Spleen (tissue), 11 donors: Measurements from ENCODE around the gene HDAC4. TPM values are rescaled to one million over a fixed set of nuclear protein-coding genes. Genes with fewer than 3 reads are reported as not detected.

Source experiments
- DNase-seq: peaks from one replicate; pipeline ENCODE4 v3.0.0-alpha.2; 2020
- H3K27ac ChIP-seq, 8 donors: fragments of 200-600 bp; sonication (generic) in 7 of 8; 1 replicate in 4 of 8; 2 replicates in 4 of 8; pipeline versions ENCODE4 v1.5.0 to v1.8.0; 2016 to 2021; ENCODE audit warnings: inconsistent platforms in 4 of 8, mild to moderate bottlenecking in 4 of 8, moderate library complexity in 1 of 8
- H3K27me3 ChIP-seq, 7 donors: fragments of 200-600 bp; sonication (generic) in 6 of 7; replicated peaks in 1 of 7; 1 replicate in 4 of 7; 2 replicates in 3 of 7; pipeline versions ENCODE4 v1.5.0 to v1.8.0; 2016 to 2021; ENCODE audit warnings: inconsistent platforms in 3 of 7, mild to moderate bottlenecking in 1 of 7
- H3K36me3 ChIP-seq, 6 donors: fragments of 200-600 bp; sonication (generic) in 5 of 6; 1 replicate in 4 of 6; 2 replicates in 2 of 6; pipeline versions ENCODE4 v1.5.0 to v1.8.0; 2016 to 2021; ENCODE audit warnings: inconsistent platforms in 2 of 6
- H3K4me1 ChIP-seq, 6 donors: fragments of 200-600 bp; sonication (generic) in 5 of 6; 1 replicate in 3 of 6; 2 replicates in 3 of 6; pipeline versions ENCODE4 v1.5.0 to v1.8.0; 2016 to 2021; ENCODE audit warnings: inconsistent platforms in 3 of 6
- H3K4me3 ChIP-seq, 8 donors: fragments of 200-600 bp; sonication (generic) in 7 of 8; 1 replicate in 4 of 8; 2 replicates in 4 of 8; pipeline versions ENCODE4 v1.5.0 to v1.8.0; 2016 to 2021; ENCODE audit warnings: inconsistent platforms in 4 of 8, mild to moderate bottlenecking in 4 of 8, moderate library complexity in 2 of 8
- H3K9me3 ChIP-seq, 8 donors: fragments of 200-600 bp; sonication (generic) in 7 of 8; 1 replicate in 4 of 8; 2 replicates in 4 of 8; pipeline versions ENCODE4 v1.5.0 to v1.8.0; 2016 to 2021; ENCODE audit warnings: inconsistent platforms in 4 of 8
- POLR2A ChIP-seq, 3 donors: fragments of 450-650 bp; IDR thresholded peaks; one replicate each; pipeline ENCODE4 v1.5.1; 2017; ENCODE audit warnings: antibody characterized with exemption in 3 of 3, mild to moderate bottlenecking in 1 of 3
- POLR2AphosphoS5 ChIP-seq, 3 donors: sonication (generic); formaldehyde crosslinking; IDR thresholded peaks; one replicate each; pipeline ENCODE4 v1.5.1; 2017; ENCODE audit warnings: antibody characterized with exemption in 3 of 3
- WGBS, 5 donors: extraction: QIAGEN DNeasy Blood & Tissue Kit in 3 of 5; methylation state at CpG; one replicate each; pipeline versions ENCODE4 v1.1.5 to v1.1.7; 2013 to 2018; 5-methylcytosine and 5-hydroxymethylcytosine counted together
- intact Hi-C: fragments of 100-400 bp; cut with DNase I; formaldehyde crosslinking; loops from one replicate; pipeline ENCODE4 v1.15.0; 2023; ENCODE audit warnings: low total_unique reads
- polyA plus RNA-seq, 3 donors: library from polyadenylated mRNA; stranded (reverse); fragments of 200-250 nt; gene quantifications; one replicate each; pipeline ENCODE4 v1.2.1, GENCODE V29; 2013
- total RNA-seq, 7 donors: library from RNA; depleted of rRNA in 3 of 7; stranded (reverse); fragments of >200 nt in 3 of 7; fragmentation: NEBNext Ultra II Directional in 4 of 7; extraction: Animal tissue kit (Norgen Biotek cat#: 25700) in 4 of 7; gene quantifications; one replicate each; pipeline versions ENCODE4 v1.1.0 to v1.2.1, GENCODE V29; 2016 to 2021
- TF ChIP-seq, protein P1 (sequence below), 11 experiments: fragments of 200-600 bp in 7 of 11; fragments of 450-650 bp in 4 of 11; sonication (generic) in 4 of 11; IDR thresholded peaks in 8 of 11; conservative IDR thresholded peaks in 3 of 11; 1 replicate in 7 of 11; 2 replicates in 4 of 11; pipeline versions ENCODE4 v1.4.0 to v1.8.0; 2016 to 2021; ENCODE audit warnings: antibody characterized with exemption in 11 of 11, inconsistent platforms in 4 of 11, mild to moderate bottlenecking in 1 of 11
- donor health status: healthy with polysubstance abuse.
- donor health status: DM: no; HTN: no; CAD: no; lungs with moderate emphysema.
- donor health status: DM: no; HTN: no; CAD: no.
- donor health status: Bipolar disorder and iron deficiency.
- donor health status: healthy.
- donor health status: DM: no; HTN: no; CAD: no.
- donor health status: DM: yes; HTN: yes; CAD: no.

HDAC4 gene
- total and polyA plus RNA-seq, 10 donors, result 3.2 to 122 (median 69.5) TPM

DNA sequence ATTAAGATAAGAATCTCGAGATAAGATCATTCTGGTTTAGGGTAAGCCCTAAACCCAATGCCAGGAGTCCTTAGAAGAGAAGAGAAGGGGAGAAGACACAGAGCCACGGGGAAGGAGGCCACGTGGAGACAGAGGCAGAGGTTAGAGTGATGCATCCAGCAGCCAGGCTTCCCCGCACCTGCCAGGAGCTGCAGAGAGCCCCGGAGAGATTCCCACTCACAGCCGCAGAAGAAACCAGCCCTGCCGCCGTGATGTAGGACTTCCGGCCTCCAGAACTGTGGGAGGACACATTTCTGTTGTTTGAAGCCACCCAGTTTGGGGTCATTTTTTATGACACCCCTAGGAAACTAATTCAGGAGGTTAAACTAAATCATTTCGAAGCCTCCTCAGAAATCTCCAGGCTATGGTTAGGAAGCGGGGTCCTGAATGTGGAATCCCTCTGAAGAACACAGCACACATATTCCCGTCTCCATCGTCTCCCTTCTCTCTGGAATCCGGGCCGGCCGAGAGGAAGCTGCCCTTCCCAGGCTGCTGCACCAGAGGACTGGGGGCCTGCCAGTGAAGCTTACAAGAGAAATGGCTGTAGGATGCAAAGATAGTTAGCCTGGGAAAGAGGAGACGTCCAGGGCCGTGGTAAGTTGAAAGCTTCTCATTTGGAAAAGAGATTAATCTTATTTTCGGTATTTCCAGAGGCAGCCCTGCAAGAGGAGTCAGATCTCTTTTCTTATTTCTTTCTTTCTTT lies 396.4 kb downstream of the HDAC4 start:
- WGBS, 5 donors, result 73 to 85% (median 76%) methylated on average over 15 to 19 of the region's 19 CpGs
- intact Hi-C loops, result no loop called here
- no peaks in the 10 kb centered on the region for H3K36me3 ChIP-seq
- no peaks in the 10 kb centered on the region for H3K4me1 ChIP-seq
- peaks cover 0 to 16% (median 5%) of the 10 kb centered on the region in 8 donors for H3K9me3 ChIP-seq
- peaks cover 0 to 49% (median 3%) of the 10 kb centered on the region in 7 donors for H3K27me3 ChIP-seq
- H3K27ac ChIP-seq, result peak overlapping the region in 2 of 8 donors; percentile 2 to 69
- DNase-seq, result peak; percentile 41
- no peak for TF ChIP-seq POLR2A (IDR thresholded peaks at IDR 0.05)
- TF ChIP-seq, protein P1, sequence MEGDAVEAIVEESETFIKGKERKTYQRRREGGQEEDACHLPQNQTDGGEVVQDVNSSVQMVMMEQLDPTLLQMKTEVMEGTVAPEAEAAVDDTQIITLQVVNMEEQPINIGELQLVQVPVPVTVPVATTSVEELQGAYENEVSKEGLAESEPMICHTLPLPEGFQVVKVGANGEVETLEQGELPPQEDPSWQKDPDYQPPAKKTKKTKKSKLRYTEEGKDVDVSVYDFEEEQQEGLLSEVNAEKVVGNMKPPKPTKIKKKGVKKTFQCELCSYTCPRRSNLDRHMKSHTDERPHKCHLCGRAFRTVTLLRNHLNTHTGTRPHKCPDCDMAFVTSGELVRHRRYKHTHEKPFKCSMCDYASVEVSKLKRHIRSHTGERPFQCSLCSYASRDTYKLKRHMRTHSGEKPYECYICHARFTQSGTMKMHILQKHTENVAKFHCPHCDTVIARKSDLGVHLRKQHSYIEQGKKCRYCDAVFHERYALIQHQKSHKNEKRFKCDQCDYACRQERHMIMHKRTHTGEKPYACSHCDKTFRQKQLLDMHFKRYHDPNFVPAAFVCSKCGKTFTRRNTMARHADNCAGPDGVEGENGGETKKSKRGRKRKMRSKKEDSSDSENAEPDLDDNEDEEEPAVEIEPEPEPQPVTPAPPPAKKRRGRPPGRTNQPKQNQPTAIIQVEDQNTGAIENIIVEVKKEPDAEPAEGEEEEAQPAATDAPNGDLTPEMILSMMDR (IDR thresholded peaks at IDR 0.05 in 8 of 11, conservative IDR thresholded peaks at IDR 0.05 in 3 of 11), result no peak
- no peak for TF ChIP-seq POLR2AphosphoS5 (IDR thresholded peaks at IDR 0.05)
- no peak overlapping the region for H3K4me3 ChIP-seq

DNA sequence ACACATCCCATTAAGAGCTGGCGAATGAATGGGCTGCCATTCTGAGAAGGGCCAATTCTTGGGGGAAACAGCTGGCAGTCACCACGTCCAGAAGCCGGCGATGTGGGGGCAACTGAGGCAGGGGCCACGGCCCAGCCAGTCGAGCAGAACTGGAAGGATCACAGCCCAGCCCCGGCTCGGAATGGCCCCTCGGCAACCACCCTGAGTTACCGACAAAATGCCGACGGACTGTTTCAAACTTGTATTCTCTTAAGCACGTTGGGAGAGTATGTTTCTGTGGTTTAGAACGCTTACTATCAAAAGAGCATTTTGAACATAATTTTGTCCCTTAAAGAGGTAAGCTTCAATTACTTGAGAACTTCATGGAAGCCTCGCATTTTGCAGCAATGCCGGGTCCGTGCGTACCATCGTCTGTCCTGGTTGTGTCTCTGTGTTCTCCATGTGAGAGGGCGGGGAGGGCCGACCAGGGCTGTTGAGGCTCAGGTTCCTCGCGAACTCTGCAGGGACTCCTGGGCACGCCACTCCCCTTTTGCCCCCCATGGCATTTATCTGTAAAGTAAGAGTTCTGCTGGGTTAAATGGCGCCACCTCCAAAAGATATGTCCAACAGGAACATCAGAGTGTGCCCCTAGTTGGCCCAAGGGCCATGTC lies 397.1 kb downstream of the HDAC4 start:
- peak; percentile 32 for DNase-seq
- WGBS, 5 donors, result 77 to 90% (median 86%) methylated on average over 25 of the region's 25 CpGs
- intact Hi-C loops, result no loop called here
- Histone ChIP-seq H3K36me3 (no peaks in the 10 kb centered on the region), H3K4me1 (no peaks in the 10 kb centered on the region), H3K27me3 (peaks cover 0 to 50% (median 0%) of the 10 kb centered on the region in 7 donors), H3K27ac (peak overlapping the region in 3 of 8 donors; percentile 53 to 69 (median 56)), H3K4me3 (no peak overlapping the region), H3K9me3 (peaks cover 0 to 16% (median 5%) of the 10 kb centered on the region in 8 donors)
- TF ChIP-seq POLR2AphosphoS5 (IDR thresholded peaks at IDR 0.05), result no peak
- TF ChIP-seq, protein P1 (IDR thresholded peaks at IDR 0.05 in 8 of 11, conservative IDR thresholded peaks at IDR 0.05 in 3 of 11), result no peak
- no peak for TF ChIP-seq POLR2A (IDR thresholded peaks at IDR 0.05)

DNA sequence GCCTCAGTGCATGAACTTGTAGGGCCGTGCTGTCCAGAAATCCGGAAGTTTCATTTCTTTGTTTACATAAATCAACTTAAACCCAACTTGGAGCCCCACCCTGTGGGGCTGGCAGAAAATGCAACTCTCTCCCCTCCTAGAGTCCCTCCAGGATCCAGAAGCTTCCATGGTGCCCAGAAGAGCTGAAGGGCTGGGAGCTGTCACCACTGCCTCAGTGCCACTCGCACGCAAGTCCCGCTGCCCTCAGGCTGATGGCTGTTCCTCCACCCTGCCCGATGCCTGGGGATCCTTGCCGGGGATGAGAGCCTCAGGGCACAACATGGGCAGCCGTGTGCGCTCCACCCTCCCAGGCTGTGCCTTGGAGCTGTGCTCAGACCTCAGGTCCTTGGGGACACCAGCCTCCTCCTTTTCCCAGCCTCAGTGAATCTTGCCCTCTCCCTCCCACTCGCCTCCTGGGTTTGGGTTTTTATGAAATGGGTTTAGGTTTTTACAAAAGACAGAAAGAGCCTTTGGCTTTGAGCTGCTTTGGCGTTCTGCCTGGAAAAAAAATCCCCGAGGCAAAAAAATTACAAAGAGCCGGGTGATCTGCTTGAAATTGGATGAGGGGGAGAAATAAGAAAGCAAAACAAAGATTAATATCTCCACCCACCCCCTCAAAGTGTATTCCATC lies 397.7 kb downstream of the HDAC4 start:
- peak overlapping the region in 6 of 8 donors; percentile 33 to 69 (median 54) for H3K27ac ChIP-seq
- no peaks in the 10 kb centered on the region for H3K36me3 ChIP-seq
- H3K9me3 ChIP-seq, result peaks cover 0 to 16% (median 5%) of the 10 kb centered on the region in 8 donors
- peak; percentile 54 for DNase-seq
- TF ChIP-seq POLR2A (IDR thresholded peaks at IDR 0.05) (no peak), POLR2AphosphoS5 (IDR thresholded peaks at IDR 0.05) (peak in 2 of 3 donors; percentile 21 to 24)
- TF ChIP-seq, protein P1 (IDR thresholded peaks at IDR 0.05 in 8 of 11, conservative IDR thresholded peaks at IDR 0.05 in 3 of 11), result no peak
- 71 to 83% (median 78%) methylated on average over 13 of the region's 13 CpGs for WGBS, 5 donors
- H3K4me3 ChIP-seq, result no peak overlapping the region
- H3K27me3 ChIP-seq, result peaks cover 0 to 50% (median 0%) of the 10 kb centered on the region in 7 donors
- intact Hi-C loops, result no loop called here
- no peaks in the 10 kb centered on the region for H3K4me1 ChIP-seq
